HK-2 (cell line): Measurements from ENCODE around the gene PLEKHG4B.
A peak's percentile ranks its signal among the peaks of the same experiment; 100 is the strongest.
"Not testable (repeated sequence)": the region's sequence is repeated elsewhere in the genome, so short reads cannot be mapped to it uniquely, and the experiment has no call there.

Experiments
- DNase-seq: peaks from one replicate; pipeline ENCODE4 v3.0.0-alpha.2; 2018; ENCODE audit not compliant: unreplicated experiment

The PLEKHG4B gene

DNA sequence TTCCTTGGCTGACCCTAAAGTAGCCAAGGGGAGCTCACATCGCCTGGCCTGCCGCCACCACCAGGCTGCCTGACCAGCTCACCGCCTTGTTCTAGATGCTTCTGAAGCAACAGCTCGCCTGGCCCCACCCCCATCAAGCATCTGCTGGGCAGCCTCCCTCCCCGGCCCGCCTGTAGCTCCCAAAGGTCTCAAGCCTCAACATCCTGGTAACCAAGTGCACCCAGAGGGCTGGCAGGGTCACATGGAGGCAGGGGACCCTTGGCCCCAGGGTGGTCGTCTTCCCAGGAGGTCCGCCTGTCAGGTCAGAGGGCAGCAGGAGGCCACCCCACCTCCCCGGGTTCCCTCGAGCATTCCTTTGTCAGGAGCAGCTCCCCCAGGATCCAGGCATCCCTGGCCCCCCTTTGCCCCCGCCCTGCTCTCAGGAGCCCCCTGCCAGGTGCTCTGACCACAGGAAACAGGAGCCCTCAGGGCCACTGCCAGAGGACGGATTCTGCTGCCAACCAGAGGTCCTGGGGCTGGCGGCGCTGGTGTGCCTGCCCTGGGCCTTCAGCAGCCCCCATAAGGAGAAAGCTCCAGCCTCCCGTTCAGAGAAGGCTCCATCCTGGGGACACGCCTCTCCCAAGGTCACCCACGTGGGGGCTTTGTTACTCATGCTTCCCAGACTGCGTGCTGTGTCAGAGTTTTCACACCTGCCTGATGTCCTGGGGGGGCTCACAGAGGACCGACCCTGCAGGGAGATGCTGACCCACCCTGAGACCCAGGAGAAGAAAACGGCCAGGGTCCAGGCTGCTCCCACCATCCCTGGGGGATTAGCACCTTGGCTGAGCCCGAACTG lies 95.9 kb downstream of the PLEKHG4B start:
- DNase-seq, result no peak

DNA sequence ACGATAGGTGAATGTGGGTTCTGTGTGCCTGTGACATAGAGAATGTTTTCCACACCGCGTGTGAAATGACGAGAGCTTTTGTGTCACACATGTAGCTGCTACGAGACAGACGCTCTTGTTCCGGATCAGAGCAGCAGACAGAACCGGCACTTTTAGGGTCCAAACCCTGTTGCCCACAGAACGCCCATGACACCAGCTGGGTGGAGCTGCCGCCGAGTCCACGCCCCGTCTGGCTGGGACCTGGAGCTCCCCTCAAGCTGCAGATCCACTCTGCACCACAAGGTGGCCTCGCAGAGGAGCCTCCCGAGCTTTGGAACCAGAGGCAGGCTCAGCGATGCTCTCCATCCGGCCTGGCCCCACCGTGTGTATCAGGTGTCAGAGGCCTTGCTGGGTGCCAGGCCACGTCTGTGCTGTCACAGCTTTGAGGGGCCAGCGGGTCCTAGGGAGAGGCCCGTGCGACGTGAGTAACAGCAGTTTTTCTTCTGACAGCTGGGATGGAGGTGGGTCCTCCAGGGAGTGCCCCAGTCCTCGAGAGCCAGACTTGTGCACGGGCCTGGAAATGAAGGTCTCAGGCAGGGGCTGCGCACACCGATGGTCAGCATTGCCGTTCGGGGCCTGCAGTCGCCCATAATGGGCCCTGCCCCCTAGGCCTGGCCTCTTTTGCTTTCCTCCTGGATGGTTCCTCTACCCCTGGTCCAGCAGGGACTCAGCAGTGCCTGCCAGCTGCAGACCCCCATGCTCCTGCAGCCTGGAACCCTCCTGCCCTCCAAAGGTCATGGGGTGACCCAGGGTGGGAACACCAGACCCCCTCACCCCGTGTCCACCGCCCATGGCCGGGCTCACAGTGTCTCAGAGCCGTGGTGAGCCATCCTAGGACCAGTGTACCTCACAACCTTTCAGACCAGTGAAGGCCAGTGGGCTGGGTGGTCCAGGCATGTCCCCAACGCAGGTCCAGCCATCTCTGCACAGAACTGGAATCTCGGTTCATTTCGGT lies 96.8 kb downstream of the PLEKHG4B start:
- peak; percentile 88 for DNase-seq

DNA sequence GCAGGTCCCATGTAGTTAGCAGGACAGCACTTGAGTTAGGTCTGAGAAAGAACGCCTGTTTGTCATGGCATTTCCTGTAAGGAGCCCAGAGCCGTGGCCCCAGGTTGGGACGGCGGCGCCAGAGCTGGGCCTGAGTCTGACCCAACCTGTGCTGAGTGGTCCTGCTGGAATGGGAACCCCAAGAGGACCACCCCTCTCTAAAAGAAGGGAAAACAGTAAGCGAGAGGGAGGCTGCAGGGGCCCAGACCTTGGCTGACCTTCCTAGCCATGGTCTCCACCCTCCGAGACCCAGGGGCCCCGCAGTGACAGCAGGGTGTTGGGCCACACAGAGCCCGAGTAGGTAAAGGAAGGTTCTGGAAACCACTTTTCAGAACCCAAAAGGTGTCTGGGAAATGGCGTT lies 97.5 kb downstream of the PLEKHG4B start:
- DNase-seq, result no peak

GRCh38 chr5:189976-190365 lies 98.0 kb downstream of the PLEKHG4B start:
- DNase-seq, result no peak

- peak; percentile 27 for DNase-seq
These were observed 98.5 kb downstream of the PLEKHG4B start for GRCh38 chr5:190366-191035.

- DNase-seq, result no peak
These were observed 99.3 kb downstream of the PLEKHG4B start, which contains the start of gene LRRC14B for GRCh38 chr5:191036-191948. Gene LRRC14B, plus strand, starts transcription at chr5:191495. Its CDS starts 44 bp downstream, at chr5:191539.

DNA sequence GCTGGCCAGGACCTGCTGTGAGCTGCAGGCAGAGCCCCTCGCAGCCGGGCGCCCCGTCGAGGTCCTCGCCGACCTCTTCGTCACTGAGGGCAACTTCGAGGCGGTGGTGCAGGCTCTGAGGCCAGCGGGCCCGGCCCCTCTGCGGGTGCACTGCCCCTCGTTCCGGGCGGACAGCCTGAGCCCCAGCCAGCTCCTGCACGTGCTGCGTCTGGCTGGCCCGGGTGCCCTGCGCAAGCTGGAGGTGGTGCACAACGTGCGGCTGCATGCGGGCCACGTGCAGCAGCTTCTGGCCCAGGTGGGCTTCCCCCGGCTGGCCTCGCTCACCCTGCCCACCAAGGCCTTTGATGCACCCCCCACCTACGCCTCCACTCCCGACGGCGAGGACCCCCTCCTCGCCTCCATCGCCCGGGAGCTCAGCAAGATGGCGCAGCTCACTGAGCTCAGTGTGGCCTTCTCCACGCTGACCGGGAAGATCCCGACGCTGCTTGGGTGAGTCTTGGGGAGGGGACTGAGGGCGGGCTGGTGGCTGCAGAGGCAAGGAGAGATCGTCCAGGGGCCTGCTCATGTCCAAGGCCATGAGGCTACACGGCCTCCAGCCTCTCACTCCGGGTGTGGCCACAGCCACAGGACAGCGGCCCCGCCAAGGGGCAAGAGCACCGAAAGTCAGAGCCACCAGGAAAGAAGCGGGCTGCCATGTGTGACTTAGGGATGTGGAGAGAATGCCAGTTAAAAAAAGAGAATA lies 100.2 kb downstream of the PLEKHG4B start:
- DNase-seq, result no peak

GRCh38 chr5:192691-192969 lies 100.7 kb downstream of the PLEKHG4B start:
- no peak for DNase-seq

- no peak for DNase-seq
These were observed 101.2 kb downstream of the PLEKHG4B start for GRCh38 chr5:192970-193831.

DNA sequence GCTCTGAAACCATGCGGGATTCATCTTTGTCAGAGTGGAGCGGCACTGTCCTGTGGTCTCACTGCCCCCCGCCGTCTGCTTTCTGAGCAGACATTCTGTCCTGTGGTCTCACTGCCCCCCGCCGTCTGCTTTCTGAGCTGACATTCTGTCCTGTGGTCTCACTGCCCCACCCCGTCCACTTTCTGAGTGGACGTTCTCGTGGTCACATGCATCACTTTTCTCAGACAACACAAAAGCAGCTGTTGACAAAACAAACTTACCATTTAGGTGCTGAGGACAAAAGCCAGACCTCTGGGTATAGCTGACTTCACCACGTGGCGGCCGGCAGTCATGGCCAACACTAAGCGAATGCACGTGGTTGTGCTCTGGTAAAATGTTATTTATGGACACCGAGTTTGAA lies 102.1 kb downstream of the PLEKHG4B start:
- no peak for DNase-seq

DNA sequence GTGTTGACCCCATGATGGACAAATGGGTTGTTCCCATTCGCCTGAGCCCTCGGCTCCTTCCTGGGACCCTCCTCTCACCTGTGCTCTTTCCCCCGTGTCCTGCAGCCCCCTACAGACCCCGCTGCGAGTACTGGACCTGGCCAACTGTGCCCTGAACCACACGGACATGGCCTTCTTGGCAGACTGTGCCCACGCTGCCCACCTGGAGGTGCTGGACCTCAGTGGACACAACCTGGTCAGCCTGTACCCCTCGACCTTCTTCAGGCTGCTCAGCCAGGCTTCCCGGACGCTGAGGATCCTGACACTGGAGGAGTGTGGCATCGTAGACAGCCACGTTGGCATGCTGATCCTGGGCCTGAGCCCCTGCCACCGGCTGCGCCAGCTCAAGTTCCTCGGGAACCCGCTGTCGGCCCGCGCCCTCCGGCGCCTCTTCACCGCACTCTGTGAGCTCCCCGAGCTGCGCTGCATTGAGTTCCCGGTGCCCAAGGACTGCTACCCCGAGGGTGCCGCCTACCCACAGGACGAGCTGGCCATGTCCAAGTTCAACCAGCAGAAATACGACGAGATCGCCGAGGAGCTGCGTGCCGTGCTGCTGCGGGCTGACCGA lies 102.7 kb downstream of the PLEKHG4B start:
- DNase-seq, result no peak

GRCh38 chr5:195401-196160 lies 103.6 kb downstream of the PLEKHG4B start:
- no peak for DNase-seq

DNA sequence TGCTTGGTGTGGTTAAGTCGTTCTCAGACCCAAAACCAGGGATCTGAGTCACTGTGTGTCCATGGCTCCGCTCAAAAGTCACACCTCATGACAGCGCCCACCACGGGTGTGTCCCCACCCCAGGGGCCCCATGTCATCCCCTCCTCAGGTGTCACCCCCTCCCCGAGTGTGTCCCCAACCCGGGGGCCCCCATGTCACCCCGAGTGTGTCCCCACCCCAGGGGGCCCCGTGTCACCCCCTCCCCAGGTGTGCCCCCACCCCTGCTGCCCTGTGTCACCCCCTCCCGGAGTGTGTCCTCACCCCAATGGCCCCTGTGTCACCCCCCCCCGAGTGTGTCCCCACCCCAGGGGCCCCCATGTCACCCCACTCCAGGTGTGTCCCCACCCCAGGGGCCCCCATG lies 104.4 kb downstream of the PLEKHG4B start:
- DNase-seq, result no peak

DNA sequence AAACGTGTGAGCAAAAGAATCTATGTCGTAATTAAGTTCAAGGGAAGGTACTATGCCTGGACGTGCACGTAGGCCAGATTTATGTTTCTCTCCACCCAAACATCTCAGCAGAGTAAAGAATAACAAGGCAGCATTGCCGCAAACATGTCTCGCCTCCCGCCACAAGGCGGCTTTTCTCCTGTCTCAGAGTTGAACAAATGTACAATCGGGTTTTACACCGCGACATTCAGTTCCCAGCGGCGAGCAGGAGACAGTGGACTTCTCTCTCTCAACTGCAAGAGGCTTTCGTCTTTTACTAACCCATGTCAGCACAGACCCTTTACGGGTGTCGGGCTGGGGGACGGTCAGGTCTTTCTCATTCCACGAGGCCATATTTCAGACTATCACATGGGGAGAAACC lies 105.1 kb downstream of the PLEKHG4B start:
- not testable (repeated sequence) for DNase-seq

DNA sequence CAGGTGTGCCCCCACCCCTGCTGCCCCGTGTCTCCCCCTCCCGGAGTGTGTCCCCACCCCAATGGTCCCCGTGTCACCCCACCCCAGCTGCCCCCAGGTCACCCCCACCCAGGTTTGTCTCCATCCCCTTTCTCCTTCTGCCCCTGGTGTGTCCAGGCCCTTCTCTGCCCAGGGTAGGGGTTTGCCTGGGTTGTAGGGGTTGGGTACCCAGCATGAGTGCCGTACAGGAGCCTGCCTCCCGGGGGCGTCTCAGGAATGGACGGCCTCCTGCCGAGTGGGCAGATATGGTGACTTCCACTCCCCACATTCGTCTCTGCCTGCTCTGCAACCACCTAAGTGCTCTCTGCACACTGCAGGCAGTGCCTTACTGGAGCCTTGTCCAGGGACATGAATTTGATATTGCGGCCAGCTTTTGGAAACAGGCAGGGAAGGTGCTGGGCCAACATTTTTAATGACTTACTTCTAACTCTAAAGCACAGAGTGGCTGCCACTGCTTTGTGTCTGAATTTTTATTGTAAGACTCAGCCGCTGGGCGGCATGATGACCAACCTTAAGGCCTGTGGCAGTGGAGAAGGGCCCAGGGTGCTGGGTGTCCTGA lies 106.0 kb downstream of the PLEKHG4B start:
- DNase-seq, result no peak

GRCh38 chr5:198516-199196 lies 106.7 kb downstream of the PLEKHG4B start:
- no peak for DNase-seq

DNA sequence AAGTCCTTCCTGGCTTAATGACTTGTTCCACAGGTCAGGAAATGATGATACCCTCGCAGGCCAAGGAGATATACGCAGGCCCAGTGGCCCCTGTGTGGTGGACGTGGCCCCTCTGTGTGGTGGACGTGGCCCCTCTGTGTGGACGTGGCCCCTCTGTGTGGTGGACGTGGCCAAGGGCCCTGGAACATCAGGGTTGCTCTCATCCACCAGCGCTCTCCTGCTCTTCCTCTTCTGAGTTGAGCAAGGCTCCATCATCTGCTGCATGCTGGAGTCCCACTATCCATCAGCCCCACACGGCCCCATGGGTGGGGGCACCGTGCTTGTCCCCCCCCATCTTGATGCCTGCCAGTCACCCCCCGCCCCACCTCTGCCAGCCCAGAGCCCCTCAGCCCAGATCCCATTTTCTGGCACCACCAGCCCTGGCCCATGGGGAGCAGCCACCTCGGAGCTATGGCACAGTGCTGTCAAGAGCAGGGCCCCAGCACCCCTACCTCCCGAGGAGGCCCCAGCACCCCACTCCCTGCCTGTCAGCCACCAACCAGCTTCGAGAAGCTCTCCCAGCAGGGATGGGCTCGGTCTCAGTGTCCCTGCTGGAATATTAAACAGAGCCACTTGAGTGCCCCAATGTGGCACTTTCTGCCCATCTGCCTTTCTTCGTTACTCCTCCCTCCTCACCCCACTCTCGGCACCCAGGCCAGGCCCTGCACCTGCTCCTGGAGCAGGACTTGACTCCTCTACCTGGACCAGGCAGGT lies 107.4 kb downstream of the PLEKHG4B start:
- no peak for DNase-seq
